Stomach (tissue), 19 donors: ENCODE results near the gene AP1G1. TPM values are rescaled to one million over a fixed set of nuclear protein-coding genes. Genes with fewer than 3 reads are reported as not detected.

ENCODE experiments used
- DNase-seq, 2 donors: peaks; one replicate each; pipeline versions ENCODE4 v3.0.0 to v3.0.0-alpha.2; 2013 to 2019
- H3K27ac ChIP-seq, 5 donors: fragments of 200-600 bp in 4 of 5; sonication (generic) in 4 of 5; one replicate each; pipeline ENCODE4 v1.5.1; 2013 to 2019; ENCODE audit warnings: mild to moderate bottlenecking in 1 of 5, moderate library complexity in 1 of 5
- H3K27me3 ChIP-seq, 3 donors: fragments of 200-600 bp; sonication (generic); one replicate each; pipeline ENCODE4 v1.5.1; 2017 to 2019; ENCODE audit warnings: mixed run types in 1 of 3
- H3K36me3 ChIP-seq, 4 donors: fragments of 200-600 bp; sonication (generic); 1 replicate in 3 of 4; 2 replicates in 1 of 4; pipeline ENCODE4 v1.5.1; 2016 to 2019
- H3K4me1 ChIP-seq, 4 donors: fragments of 200-600 bp; sonication (generic); one replicate each; pipeline ENCODE4 v1.5.1; 2016 to 2019
- H3K4me3 ChIP-seq, 4 donors: fragments of 200-600 bp; sonication (generic) in 3 of 4; one replicate each; pipeline ENCODE4 v1.5.1; 2016 to 2019; ENCODE audit warnings: mild to moderate bottlenecking in 1 of 4
- H3K9me3 ChIP-seq, 4 donors: fragments of 200-600 bp; sonication (generic); one replicate each; pipeline ENCODE4 v1.5.1; 2016 to 2019
- CTCF ChIP-seq, 7 experiments: fragments of 450-650 bp in 4 of 7; fragments of 200-600 bp in 3 of 7; sonication (generic) in 3 of 7; IDR thresholded peaks; one replicate each; pipeline ENCODE4 v1.5.1; 2016 to 2019; ENCODE audit warnings: antibody characterized with exemption in 7 of 7, control low read depth in 2 of 7, mild to moderate bottlenecking in 1 of 7
- EP300 ChIP-seq: sonication (generic); formaldehyde crosslinking; IDR thresholded peaks from one replicate; pipeline ENCODE4 v1.6.1; 2017; ENCODE audit warnings: antibody characterized with exemption
- POLR2A ChIP-seq, 4 donors: fragments of 450-650 bp; IDR thresholded peaks; one replicate each; pipeline ENCODE4 v1.6.1; 2016; ENCODE audit warnings: antibody characterized with exemption in 4 of 4, control low read depth in 2 of 4, mild to moderate bottlenecking in 1 of 4, moderate library complexity in 1 of 4
- POLR2AphosphoS5 ChIP-seq, 3 donors: sonication (generic); formaldehyde crosslinking; IDR thresholded peaks; one replicate each; pipeline ENCODE4 v1.6.1; 2016; ENCODE audit warnings: antibody characterized with exemption in 3 of 3
- WGBS, 5 donors: extraction: QIAGEN DNeasy Blood & Tissue Kit in 3 of 5; methylation state at CpG; one replicate each; pipeline versions ENCODE4 v1.1.5 to v1.1.7; 2013 to 2018; 5-methylcytosine and 5-hydroxymethylcytosine counted together
- intact Hi-C: fragments of 100-400 bp; cut with DNase I; formaldehyde crosslinking; loops from one replicate; pipeline ENCODE4 v1.15.1; 2023; ENCODE audit warnings: low total_unique reads
- long read RNA-seq, 10 donors: transcript quantifications; one replicate each; lab custom pipeline, GENCODE V29; 2026
- polyA plus RNA-seq, 3 donors: library from polyadenylated mRNA; stranded (reverse); fragments of 200-250 nt; gene quantifications; one replicate each; pipeline ENCODE4 v1.2.3, GENCODE V29; 2013
- total RNA-seq, 5 donors: library from RNA; depleted of rRNA; stranded (reverse); fragments of >200 nt; gene quantifications; one replicate each; pipeline versions ENCODE4 v1.1.0 to v1.2.3, GENCODE V29; 2014 to 2016
- donor health status: healthy with polysubstance abuse.
- donor health status: Bipolar disorder and iron deficiency.
- donor health status: healthy.

AP1G1 gene
- 100 to 1,000 TPM; 108 to 198 (median 174) TPM for total RNA-seq
- polyA plus RNA-seq: 10 to 100 TPM; 11.7 to 18.8 (median 12.8) TPM
- long read RNA-seq, donor 1: 0 reads
- long read RNA-seq, donor 2, partial matches to known transcripts: 27 of 27 reads
- long read RNA-seq, donor 2, other reads (novel, unspliced or antisense): 0 of 27 reads
- long read RNA-seq, donor 3: 0 reads
- long read RNA-seq, donor 4, full-length matches to known transcripts: 1 of 1 reads
- long read RNA-seq, donor 4, partial matches to known transcripts: 0 of 1 reads
- long read RNA-seq, donor 4, other reads (novel, unspliced or antisense): 0 of 1 reads
- long read RNA-seq, donor 5, partial matches to known transcripts: 8 of 8 reads
- long read RNA-seq, donor 5, other reads (novel, unspliced or antisense): 0 of 8 reads
- long read RNA-seq, donor 6, partial matches to known transcripts: 49 of 49 reads
- long read RNA-seq, donor 6, other reads (novel, unspliced or antisense): 0 of 49 reads
- long read RNA-seq, donor 7, full-length matches to known transcripts: 1 of 1 reads
- long read RNA-seq, donor 7, partial matches to known transcripts: 0 of 1 reads
- long read RNA-seq, donor 7, other reads (novel, unspliced or antisense): 0 of 1 reads
- long read RNA-seq, donor 8, full-length matches to known transcripts: 2 of 2 reads
- long read RNA-seq, donor 8, partial matches to known transcripts: 0 of 2 reads
- long read RNA-seq, donor 8, other reads (novel, unspliced or antisense): 0 of 2 reads
- long read RNA-seq, donor 9, full-length matches to known transcripts: 1 of 1 reads
- long read RNA-seq, donor 9, partial matches to known transcripts: 0 of 1 reads
- long read RNA-seq, donor 9, other reads (novel, unspliced or antisense): 0 of 1 reads
- long read RNA-seq, donor 10: 0 reads

GRCh38 chr16:71808593-71809459 lies at the start of gene AP1G1:
Gene AP1G1 (minus strand): TSS chr16:71808834. CDS start chr16:71789479, 19,355 bp downstream.
- H3K27ac ChIP-seq: peak within 1 kb of the TSS; percentile 97 to 100 (median 99)
- H3K4me3 ChIP-seq: peak within 1 kb of the TSS; percentile 79 to 98 (median 90)
- peaks cover 0 to 14% (median 9%) of the 10 kb centered on the region in 4 donors for H3K36me3 ChIP-seq
- H3K27me3 ChIP-seq: no peaks in the 10 kb centered on the region
- H3K4me1 ChIP-seq: peaks cover 39 to 55% (median 48%) of the 10 kb centered on the region in 4 donors
- H3K9me3 ChIP-seq: no peaks in the 10 kb centered on the region
- TF ChIP-seq CTCF (IDR thresholded peaks at IDR 0.05) (no peak), POLR2AphosphoS5 (IDR thresholded peaks at IDR 0.05) (peak; percentile 56 to 86 (median 81)), POLR2A (IDR thresholded peaks at IDR 0.05) (peak in 2 of 4 donors; percentile 42 to 71), EP300 (no peak)
- intact Hi-C loops: no loop called here
- peak; percentile 95 to 99 for DNase-seq
- WGBS, 5 donors: 0 to 1% (median 0%) methylated on average over 39 to 54 of the region's 54 CpGs

GRCh38 chr16:71855937-71856662 lies 47.5 kb upstream of the AP1G1 start:
- WGBS, 5 donors: 85 to 90% (median 88%) methylated on average over 5 of the region's 5 CpGs
- intact Hi-C loops: no loop called here
- Histone ChIP-seq H3K4me3 (no peak overlapping the region), H3K9me3 (no peaks in the 10 kb centered on the region), H3K4me1 (peaks cover 5 to 41% (median 19%) of the 10 kb centered on the region in 4 donors), H3K27ac (no peak overlapping the region), H3K27me3 (no peaks in the 10 kb centered on the region), H3K36me3 (peaks cover 27 to 82% (median 75%) of the 10 kb centered on the region in 4 donors)
- DNase-seq: no peak
- TF ChIP-seq CTCF (IDR thresholded peaks at IDR 0.05): no peak
- TF ChIP-seq POLR2A (IDR thresholded peaks at IDR 0.05): no peak
- no peak for TF ChIP-seq POLR2AphosphoS5 (IDR thresholded peaks at IDR 0.05)
- TF ChIP-seq EP300: no peak

GRCh38 chr16:71854369-71854948 lies 45.8 kb upstream of the AP1G1 start:
- peak overlapping the region in 1 of 5 donors; percentile 14 for H3K27ac ChIP-seq
- DNase-seq: no peak
- intact Hi-C loops: no loop called here

More at GRCh38 chr16:71854369-71854948, 45.8 kb upstream of the AP1G1 start:
- Histone ChIP-seq H3K4me3 (no peak overlapping the region), H3K9me3 (no peaks in the 10 kb centered on the region), H3K36me3 (peaks cover 33 to 82% (median 75%) of the 10 kb centered on the region in 4 donors), H3K4me1 (peaks cover 5 to 38% (median 17%) of the 10 kb centered on the region in 4 donors), H3K27me3 (no peaks in the 10 kb centered on the region)
- no peak for TF ChIP-seq CTCF (IDR thresholded peaks at IDR 0.05)
- no peak for TF ChIP-seq EP300
- TF ChIP-seq POLR2AphosphoS5 (IDR thresholded peaks at IDR 0.05): no peak
- TF ChIP-seq POLR2A (IDR thresholded peaks at IDR 0.05): no peak
- 84 to 94% (median 86%) methylated on average over 4 of the region's 4 CpGs for WGBS, 5 donors
